Lung (tissue), 12 donors: ENCODE results near the gene CBX5. TPM values are rescaled to one million over a fixed set of nuclear protein-coding genes. Genes with fewer than 3 reads are reported as not detected.

Source experiments
- ATAC-seq: fragments of 200-7000 bp; cut with Tn5 transposase; one replicate; pipeline ENCODE4 v1.9.1; 2020; ENCODE audit warnings: moderate number of reproducible peaks; ENCODE audit not compliant: insufficient read depth, low FRiP score
- DNase-seq, 3 donors: peaks; one replicate each; pipeline ENCODE4 v3.0.0-alpha.2; 2013 to 2017
- H3K27ac ChIP-seq, 2 donors: one replicate each; pipeline ENCODE4 v1.5.1; 2013; ENCODE audit warnings: mild to moderate bottlenecking in 2 of 2, moderate library complexity in 2 of 2, control low read depth in 1 of 2, inconsistent platforms in 1 of 2, low read depth in 1 of 2, low read length in 1 of 2
- H3K27me3 ChIP-seq, 3 donors: one replicate each; pipeline ENCODE4 v1.5.1; 2013; ENCODE audit warnings: low read length in 2 of 3; ENCODE audit not compliant: control insufficient read depth in 3 of 3, insufficient read depth in 3 of 3
- H3K36me3 ChIP-seq, 4 donors: one replicate each; pipeline ENCODE4 v1.5.1; 2013; ENCODE audit warnings: low read length in 4 of 4, mild to moderate bottlenecking in 1 of 4, moderate library complexity in 1 of 4; ENCODE audit not compliant: control insufficient read depth in 4 of 4, insufficient read depth in 4 of 4
- H3K4me1 ChIP-seq, 5 donors: one replicate each; pipeline ENCODE4 v1.5.1; 2013; ENCODE audit warnings: low read length in 5 of 5, mild to moderate bottlenecking in 2 of 5, moderate library complexity in 1 of 5; ENCODE audit not compliant: control insufficient read depth in 5 of 5, insufficient read depth in 5 of 5
- H3K4me3 ChIP-seq: one replicate; pipeline ENCODE4 v1.5.1; 2013; ENCODE audit warnings: mild to moderate bottlenecking, control low read depth, moderate library complexity
- H3K9ac ChIP-seq, 2 donors: one replicate each; pipeline ENCODE4 v1.5.1; 2013; ENCODE audit warnings: low read length in 2 of 2, control low read depth in 1 of 2; ENCODE audit not compliant: insufficient read depth in 1 of 2
- H3K9me3 ChIP-seq, 4 donors: one replicate each; pipeline ENCODE4 v1.5.1; 2013; ENCODE audit warnings: low read length in 3 of 4, mild to moderate bottlenecking in 1 of 4, moderate library complexity in 1 of 4; ENCODE audit not compliant: control insufficient read depth in 4 of 4, insufficient read depth in 3 of 4
- WGBS, 2 donors: extraction: QIAGEN DNeasy Blood & Tissue Kit; methylation state at CpG; one replicate each; pipeline ENCODE4 v1.1.7; 2013; 5-methylcytosine and 5-hydroxymethylcytosine counted together
- polyA plus RNA-seq, 2 donors: library from polyadenylated mRNA; stranded (reverse); fragments of 200-250 nt; gene quantifications; one replicate each; pipeline ENCODE4 v1.2.1, GENCODE V29; 2013
- total RNA-seq, 2 donors: library from RNA; depleted of rRNA in 1 of 2; stranded (reverse); fragments of >200 nt in 1 of 2; gene quantifications; one replicate each; pipeline ENCODE4 v1.2.1, GENCODE V29; 2014 to 2021
- TF ChIP-seq, protein P1 (sequence below): IDR thresholded peaks from 2 replicates; pipeline ENCODE4 v1.5.1; 2012; ENCODE audit warnings: mild to moderate bottlenecking; ENCODE audit errors: control extremely low read depth, extremely low read depth
- donor health status: control.
- donor health status: control.
- donor health status: Bipolar disorder and iron deficiency.
- donor health status: healthy.
- donor health status: DM: yes; HTN: yes; CAD: no.

CBX5 gene
- total and polyA plus RNA-seq, 4 donors = 8.3 to 78.3 (median 30.3) TPM

DNA sequence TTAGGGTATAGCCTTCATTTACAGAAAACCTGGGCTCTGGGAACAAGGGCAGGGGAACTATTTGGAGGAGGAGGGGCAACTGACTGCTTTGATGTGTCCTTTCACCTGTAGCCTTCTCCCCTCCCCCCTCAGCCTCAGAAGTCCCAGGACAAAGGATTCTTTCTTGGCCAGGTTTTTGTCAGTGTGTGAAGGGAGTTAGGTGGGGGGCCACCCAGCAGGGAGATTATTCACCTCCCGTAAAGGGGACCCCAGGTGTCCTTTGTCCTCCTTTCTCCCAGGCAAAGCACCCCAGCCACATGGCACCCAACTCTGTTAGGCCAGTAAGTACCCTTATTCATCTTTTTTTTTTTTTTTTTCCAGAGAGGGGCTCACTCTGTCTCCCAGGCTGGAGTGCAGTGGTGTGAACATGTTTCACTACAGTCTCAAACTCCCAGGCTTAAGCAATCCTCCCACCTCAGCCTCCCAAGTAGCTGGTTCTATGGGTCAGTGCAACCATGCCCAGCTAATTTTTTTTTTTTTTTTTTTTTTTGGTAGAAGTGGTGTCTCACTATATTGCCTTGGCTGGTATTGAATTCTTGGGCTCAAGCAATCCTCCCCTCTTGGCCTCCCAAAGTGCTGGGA, 21.6 kb upstream of the CBX5 start:
- Histone ChIP-seq H3K27me3 (peaks cover 0 to 21% (median 20%) of the 10 kb centered on the region in 3 donors), H3K27ac (no peak overlapping the region), H3K4me1 (peaks cover 0 to 11% (median 3%) of the 10 kb centered on the region in 5 donors), H3K4me3 (no peak overlapping the region), H3K9ac (no peak overlapping the region), H3K9me3 (no peaks in the 10 kb centered on the region), H3K36me3 (no peaks in the 10 kb centered on the region)
- DNase-seq (peak in 2 of 3 donors; percentile 49 to 51), ATAC-seq (no peak)
- 41 to 85% methylated on average over 1 of the region's 1 CpG for WGBS, 2 donors
- TF ChIP-seq, protein P1, sequence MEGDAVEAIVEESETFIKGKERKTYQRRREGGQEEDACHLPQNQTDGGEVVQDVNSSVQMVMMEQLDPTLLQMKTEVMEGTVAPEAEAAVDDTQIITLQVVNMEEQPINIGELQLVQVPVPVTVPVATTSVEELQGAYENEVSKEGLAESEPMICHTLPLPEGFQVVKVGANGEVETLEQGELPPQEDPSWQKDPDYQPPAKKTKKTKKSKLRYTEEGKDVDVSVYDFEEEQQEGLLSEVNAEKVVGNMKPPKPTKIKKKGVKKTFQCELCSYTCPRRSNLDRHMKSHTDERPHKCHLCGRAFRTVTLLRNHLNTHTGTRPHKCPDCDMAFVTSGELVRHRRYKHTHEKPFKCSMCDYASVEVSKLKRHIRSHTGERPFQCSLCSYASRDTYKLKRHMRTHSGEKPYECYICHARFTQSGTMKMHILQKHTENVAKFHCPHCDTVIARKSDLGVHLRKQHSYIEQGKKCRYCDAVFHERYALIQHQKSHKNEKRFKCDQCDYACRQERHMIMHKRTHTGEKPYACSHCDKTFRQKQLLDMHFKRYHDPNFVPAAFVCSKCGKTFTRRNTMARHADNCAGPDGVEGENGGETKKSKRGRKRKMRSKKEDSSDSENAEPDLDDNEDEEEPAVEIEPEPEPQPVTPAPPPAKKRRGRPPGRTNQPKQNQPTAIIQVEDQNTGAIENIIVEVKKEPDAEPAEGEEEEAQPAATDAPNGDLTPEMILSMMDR = no peak

DNA sequence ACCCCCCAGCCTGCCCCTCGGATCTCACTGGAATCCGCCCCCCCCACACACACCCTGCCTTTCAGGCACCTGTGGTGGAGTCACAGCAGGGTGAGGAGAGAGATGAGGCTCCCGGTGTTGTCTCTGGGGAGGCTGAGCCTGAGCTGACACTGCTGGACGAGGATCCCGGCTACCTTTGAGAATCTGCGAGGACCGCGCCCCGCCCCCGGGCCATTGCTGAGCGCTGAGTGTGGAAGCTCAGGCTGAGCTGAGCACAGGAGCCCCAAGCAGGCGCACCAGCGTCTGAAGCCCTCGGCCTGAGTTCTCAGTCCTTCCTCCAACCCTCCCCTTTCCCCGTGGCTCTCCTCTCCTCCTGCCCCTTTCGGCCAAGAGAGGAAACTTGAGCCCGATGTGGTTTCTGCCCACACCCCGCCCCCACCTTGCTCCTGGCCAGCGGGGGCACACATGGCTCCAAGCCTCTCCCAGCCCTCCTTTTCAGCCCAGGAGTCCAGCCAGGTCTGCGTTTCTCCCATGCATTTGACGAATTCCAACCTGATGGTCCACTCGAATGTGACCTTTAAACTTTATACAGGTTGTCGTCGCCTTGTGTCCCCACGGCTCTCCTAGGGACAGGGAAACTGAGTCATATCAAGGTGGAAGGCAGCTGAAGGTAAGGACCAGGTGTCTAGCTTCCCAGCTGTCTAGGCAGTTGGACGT, 21.0 kb upstream of the CBX5 start, which contains the start of gene NFE2:
NFE2 (minus strand) TSS at position 284 of the 696 bp plus-strand sequence. CDS start 5,767 bp downstream, outside the sequence.
- 3 to 5% methylated on average over 25 to 26 of the region's 26 CpGs for WGBS, 2 donors
- peaks cover 0 to 21% (median 20%) of the 10 kb centered on the region in 3 donors for H3K27me3 ChIP-seq
- H3K9ac ChIP-seq = peak within 1 kb of the TSS in 1 of 2 donors; percentile 16

DNA sequence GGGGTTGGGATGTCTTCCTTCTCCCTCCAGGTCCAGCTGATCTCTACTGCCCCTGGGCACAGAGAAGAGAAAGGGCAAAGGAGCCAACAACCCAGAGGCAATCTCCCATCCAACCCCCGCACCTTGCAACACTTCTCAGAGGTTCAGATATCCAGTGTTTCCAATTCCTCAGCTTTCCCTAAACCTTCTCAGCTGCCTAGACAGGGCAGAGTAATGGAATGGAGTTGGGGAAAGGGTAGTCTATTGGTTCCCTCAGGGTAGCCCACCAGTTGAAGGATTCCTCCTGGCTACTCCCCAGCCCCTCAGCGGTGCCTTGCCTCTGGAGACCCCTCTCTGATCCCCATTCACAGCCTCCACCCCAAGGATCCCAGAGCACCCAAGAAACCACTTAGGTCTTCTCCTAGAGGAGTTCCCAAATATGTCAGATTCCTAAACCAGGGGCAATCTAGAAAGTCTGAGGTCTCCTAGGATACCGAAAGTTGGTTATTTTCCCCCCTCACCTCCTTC, 20.4 kb upstream of the CBX5 start:
- Histone ChIP-seq H3K9me3 (no peaks in the 10 kb centered on the region), H3K4me1 (peaks cover 0 to 11% (median 3%) of the 10 kb centered on the region in 5 donors), H3K4me3 (no peak overlapping the region), H3K9ac (peak overlapping the region in 1 of 2 donors; percentile 16), H3K36me3 (no peaks in the 10 kb centered on the region), H3K27me3 (peaks cover 0 to 21% (median 20%) of the 10 kb centered on the region in 3 donors), H3K27ac (no peak overlapping the region)
- DNase-seq = no peak
- WGBS, 2 donors = 14 to 31% methylated on average over 3 of the region's 3 CpGs
- ATAC-seq = no peak
- TF ChIP-seq, protein P1 = no peak

More for the DNA sequence above, 21.0 kb upstream of the CBX5 start, which contains the start of gene NFE2:
- TF ChIP-seq, protein P1 = no peak
- Histone ChIP-seq H3K27ac (peak within 1 kb of the TSS in 1 of 2 donors; percentile 26), H3K4me1 (peaks cover 0 to 11% (median 3%) of the 10 kb centered on the region in 5 donors), H3K36me3 (no peaks in the 10 kb centered on the region), H3K9me3 (no peaks in the 10 kb centered on the region), H3K4me3 (no peak within 1 kb of the TSS)
- ATAC-seq (peak; percentile 62), DNase-seq (peak; percentile 51 to 67 (median 66))
